GM19025 (cell line): ENCODE measurements around the gene CBX7.

ENCODE experiments used
- ATAC-seq: cut with Tn5 transposase; IDR thresholded peaks from one replicate; pipeline ENCODE4 v1.9.1; 2021; ENCODE audit warnings: mild to moderate bottlenecking, low read depth, moderate library complexity; ENCODE audit not compliant: unreplicated experiment

CBX7 gene

DNA sequence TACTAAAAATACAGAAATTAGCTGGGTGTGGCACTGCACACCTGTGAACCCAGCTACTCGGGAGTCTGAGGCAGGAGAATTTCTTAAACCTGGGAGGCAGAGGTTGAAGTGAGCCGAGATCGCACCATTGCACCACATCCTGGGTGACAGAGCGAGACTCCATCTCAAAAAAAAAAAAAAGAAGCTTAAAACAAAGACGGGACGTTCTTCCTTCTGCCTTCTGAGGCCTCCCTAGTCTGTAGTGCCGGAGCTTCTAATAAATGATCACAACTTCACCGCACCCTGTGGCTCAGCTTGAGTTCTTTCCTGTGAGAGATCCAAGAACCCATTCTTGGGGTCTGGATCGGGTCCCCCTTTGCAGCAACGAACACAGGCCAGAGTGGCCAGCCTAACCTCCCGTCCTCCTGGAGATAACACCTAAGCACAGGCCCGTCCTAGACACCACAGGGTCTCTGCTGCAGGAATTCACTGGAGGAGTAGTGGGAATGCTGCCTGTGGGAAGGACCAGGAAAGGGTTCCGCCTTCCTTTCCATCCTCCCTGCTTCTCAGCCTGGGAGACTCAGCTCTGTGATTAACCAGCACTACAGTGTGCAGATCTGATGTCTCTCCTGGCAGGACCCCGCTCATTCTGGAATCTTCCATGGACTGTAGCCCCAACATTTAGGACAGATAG lies 57.6 kb downstream of the CBX7 start:
- no peak for ATAC-seq

DNA sequence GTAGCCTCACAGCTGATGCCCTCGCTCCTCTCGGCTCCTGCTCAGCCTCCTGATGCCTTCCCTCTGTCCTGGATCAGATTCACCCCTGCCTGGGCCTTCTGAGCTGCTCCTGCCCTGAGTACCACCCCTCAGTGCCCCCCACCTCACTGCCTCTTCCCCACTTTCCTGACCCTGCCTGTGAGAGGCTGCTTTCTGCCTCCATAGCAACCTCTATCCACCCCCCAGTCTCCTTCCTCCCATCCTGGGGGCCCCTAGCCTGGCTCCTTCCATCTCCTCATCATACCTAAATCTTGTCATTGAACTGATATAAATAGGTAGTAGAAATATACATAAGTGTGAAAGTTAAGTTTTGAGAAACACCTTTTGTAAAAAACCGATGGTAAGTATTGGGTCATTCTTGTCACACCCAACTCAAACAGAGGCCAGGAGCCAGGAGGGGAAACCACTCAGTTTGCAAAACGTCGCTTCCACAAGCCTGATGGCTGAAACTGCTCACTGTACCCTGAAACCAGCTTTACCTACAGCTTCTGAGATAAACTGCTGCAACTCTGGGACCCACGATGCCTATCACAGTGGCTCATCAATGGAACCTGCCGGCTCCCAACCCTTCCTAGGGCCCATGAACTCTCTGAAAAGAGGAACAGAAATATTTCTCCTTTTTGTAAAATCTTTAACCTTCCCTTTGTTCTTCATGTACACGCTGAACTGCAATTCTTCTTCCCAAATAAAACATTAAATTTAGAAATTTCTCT lies 60.2 kb downstream of the CBX7 start:
- no peak for ATAC-seq

DNA sequence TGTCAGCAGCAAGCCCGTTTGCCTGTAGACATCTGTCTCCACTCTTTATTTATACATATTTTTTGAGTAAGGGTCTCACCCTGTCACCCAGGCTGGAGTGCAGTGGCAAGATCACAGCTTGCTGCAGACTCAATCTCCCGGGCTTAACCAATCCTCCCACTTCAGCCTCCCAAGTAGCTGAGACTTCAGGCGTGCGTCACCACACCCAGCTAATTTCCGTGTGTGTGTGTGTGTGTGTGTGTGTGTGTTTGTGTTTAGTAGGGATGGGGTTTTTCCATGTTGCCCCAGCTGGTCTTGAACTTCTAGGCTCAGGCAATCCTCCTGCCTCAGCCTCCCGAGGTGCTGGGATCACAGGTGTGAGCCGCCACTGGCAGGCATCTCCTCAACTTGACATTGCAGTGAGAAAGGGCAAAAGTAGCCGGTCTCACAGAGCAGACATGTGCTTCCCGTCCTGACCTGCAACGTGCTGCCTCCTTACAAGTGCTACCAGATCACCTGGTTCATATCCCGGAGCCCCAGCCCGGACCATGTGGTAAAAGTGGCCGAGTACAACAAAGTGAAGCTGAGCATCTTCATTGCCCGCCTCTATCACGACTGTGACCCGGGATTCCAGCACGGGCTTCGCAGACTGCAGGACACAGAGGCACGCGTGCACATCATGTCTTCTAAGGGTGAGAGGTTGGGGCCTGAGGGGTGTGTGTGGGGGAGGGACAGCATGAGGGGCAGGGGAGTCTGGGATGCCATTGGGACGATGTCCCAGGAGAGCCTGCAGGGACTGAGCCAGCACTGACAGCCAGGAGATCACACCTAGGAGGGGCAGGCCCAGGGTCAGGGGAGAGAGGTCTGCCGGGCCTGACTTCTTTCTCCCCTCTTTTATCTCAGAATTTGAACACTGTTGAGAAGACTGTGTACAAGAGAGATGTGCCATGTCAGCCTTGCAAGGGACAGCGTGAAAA lies 61.1 kb downstream of the CBX7 start:
- no peak for ATAC-seq

DNA sequence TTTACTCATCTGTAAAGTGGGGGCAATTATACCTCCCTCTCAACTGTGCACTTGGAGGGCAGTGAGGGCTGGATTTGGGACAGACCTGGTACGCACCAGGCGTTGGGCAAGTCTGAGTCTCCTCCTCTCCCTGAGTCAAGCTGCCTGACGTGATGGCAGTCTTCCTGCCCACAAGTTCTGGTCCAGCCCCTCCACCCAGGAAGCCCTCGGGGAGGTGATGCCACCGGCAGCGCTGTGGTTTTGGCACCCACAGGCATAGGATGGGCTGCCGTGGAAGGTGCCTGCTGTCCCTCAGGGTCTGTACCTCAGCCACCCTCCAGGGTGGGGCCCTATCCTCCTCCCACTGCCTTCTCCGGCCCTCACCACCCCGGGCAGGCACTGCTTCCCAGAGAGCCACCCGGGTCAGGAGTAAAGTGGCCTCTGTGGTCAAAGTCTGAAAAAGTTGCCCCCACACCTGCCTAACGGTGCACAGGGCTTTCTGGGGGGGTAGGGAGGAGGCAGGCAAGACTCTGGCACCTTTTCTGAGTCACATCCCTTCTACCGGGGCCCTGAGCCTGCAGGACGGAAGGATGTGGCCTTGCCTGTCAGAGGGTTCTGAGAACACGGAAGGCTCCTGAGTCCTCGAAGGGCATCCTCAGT lies 61.9 kb downstream of the CBX7 start:
- no peak for ATAC-seq

DNA sequence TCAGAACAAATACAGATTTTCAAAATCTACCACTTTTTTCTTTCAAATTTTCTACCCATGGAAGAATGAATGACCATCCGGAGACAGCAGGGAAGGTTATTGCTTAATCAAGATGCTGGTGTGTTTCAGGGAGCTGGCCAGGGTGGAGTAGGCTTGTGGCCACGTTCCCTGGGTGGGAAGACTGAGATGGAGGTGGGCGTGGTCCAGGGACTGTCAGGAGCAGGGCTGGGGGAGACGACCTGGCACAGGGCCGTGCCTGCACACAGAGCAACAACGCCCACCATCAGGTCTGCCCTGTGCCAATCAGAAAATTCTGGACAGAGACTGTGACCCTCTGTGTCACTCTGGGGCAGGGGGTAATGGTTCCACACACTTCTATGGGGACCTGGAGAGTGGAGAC lies 62.6 kb downstream of the CBX7 start:
- no peak for ATAC-seq

DNA sequence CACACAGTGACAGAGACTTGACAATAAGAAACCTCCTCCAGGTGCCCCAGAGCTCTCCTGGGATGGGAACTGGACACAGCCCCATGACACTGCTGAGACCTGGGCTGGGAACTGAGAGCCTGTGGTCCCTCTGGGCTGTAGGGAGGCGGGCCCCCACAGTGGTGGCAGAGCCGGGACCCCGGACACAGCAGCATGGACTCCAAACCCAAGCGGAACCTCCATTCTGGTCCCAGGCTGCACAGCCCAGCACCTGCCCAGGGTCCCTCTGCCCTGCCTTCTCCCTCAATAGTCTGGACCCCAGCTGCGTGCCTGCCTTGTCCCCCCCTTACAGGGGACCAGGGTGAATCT lies 63.8 kb downstream of the CBX7 start:
- no peak for ATAC-seq

DNA sequence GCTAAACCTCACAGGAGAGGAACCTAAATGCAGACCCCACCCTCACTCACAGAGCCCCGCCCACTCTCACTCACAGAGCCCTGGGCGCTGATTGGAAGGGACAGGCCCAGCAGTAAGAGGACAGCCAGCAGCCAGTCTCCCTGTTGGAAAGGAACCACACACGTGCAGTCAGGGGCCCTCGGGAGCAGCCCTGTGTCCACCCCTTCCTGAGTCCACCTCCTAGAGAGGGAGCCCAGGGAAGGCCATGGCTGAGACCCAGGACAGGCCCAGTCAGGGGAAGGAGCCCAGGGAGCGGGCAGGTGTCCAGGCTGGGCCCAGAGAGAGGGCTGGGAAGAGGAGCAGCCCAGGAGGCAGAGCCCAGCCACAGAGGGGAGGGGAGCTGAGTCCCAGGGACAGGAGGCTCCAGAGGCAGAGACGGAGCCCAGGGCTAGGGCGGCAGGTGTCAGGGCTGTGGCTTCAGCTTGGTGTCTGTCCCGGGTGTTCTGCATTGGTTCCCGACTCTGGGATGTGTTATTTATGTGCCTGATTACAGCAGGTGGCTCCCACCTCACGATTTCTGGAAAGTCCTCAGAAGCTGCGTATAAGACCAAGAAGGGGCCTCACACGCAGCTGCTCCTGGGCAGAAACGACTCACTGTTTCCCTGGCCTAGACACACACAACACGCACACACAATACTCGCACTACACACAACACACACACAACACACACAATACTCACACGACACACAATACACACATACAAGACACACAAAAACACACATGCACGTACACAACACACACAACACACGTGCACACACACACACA lies 64.4 kb downstream of the CBX7 start:
- no peak for ATAC-seq

DNA sequence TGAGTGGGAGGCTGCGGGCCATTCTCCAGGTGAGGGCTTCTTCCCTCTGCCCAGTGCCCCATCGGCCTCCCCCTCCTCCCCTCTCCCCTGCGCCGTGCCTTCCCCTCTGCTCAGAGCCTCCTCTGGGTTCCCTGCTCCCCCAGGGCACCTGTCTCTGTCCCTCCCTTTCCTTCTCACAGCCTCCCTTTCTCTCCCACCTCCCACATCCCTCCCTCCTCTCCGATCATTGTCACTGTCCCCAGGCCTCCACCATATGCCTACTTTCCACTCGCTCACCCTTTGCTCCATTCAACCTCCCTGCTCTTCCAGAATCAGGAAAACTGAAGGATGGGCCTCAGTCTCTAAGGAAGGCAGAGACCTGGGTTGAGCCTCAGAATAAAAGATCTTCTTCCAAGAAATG lies 65.4 kb downstream of the CBX7 start:
- no peak for ATAC-seq

DNA sequence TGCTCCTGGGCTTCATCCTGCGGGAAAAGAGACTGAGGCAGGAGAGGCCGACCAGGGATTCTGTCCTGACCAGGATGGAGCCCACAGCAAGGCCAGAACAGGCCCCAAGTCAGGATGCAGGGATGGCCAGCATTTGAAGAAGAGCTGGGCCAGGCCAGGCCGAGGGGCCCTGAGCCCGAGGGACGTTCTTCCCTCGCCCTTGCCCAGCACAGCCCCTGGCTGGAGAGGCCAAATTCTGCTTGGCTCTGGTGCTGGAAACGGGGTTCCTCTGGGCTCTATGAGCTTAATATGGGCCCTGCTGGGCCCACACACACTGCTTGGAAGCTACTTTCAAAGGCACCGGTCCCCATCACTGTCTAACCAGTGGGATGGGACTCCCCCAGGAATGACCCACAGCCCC lies 67.8 kb downstream of the CBX7 start:
- ATAC-seq = no peak

DNA sequence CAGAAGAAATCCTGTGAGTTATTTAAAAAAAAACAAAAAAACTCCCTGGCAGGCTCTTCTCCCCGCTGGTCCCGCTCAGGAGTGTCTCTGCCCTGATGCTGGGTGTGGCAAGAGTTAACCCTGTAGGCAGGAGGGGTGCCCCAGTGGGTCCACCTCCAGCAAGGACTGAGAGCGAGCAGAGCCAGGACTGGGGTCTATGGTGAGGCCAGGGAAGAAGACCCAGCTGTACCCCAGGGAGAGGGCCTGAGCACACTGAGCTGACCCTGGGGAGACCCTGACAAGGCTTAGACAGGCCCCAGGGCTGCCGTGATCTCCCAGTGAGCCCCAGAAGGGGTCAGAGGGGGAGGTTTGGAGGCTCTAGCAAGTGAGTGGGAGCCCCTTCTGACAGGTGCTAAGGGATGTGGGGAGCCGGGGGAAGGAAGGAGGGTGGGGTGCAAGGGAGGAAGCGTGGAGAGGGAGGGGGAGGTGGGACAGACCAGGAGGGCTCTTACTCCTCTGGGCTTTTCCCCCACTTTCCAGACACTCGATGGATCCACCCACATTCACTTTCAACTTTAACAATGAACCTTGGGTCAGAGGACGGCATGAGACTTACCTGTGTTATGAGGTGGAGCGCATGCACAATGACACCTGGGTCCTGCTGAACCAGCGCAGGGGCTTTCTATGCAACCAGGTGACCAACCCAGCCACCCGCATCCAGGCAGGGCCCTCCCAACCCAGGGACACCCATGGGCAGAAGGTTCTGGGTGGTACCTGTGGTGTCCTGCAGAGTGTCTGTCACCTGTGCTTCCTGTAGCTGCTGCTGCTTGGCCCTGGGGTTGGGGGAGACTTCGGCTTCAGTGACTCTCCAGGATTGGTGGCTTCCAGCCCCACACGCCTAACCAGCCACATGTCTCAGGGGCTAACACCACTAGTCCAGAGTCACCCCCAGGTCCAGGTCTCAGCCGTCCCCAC lies 69.0 kb downstream of the CBX7 start:
- ATAC-seq = no peak

DNA sequence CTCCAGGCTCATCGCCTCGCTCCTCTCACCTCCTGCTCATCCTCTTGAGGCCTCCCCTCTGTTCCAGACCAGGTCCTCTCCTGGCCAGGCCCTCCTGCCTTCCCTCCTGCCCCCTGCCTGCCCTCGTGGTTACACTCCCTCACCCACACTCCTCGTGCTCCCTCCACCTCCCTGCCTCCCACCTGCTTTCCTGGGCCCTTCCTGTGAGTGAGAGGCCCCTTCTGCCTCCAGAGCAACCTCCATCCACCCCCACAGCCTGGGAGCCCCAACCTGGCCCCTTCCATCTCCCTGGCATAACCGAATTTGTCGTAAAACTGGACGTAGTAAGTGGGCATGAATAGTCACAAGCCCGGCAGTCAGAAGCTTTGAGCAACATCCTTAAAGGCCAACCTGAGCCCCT lies 70.9 kb downstream of the CBX7 start:
- no peak for ATAC-seq

DNA sequence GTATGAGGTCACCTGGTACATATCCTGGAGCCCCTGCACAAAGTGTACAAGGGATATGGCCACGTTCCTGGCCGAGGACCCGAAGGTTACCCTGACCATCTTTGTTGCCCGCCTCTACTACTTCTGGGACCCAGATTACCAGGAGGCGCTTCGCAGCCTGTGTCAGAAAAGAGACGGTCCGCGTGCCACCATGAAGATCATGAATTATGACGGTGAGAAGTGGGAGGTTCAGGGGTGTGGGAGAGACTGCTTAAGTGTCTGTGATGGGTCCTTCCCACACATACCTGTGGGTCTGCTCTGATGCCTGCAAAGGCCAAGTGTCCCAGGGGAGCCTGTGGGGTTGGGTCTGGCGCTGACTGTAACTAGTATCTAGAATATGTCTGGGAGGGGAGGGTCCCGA lies 71.5 kb downstream of the CBX7 start:
- no peak for ATAC-seq
